HEK293T (cell line): ENCODE data around the gene MFSD11.

Experiments used
- ELF4 ChIP-seq: fragments of 450-650 bp; IDR thresholded peaks from 2 replicates; pipeline ENCODE4 v1.6.1; 2017; ENCODE audit warnings: antibody characterized with exemption
- FOXA1 ChIP-seq: fragments of 450-650 bp; IDR thresholded peaks from 2 replicates; pipeline ENCODE4 v1.6.1; 2016; ENCODE audit warnings: mild to moderate bottlenecking
- FOXK2 ChIP-seq: fragments of 450-650 bp; IDR thresholded peaks from 2 replicates; pipeline ENCODE4 v1.6.1; 2016; ENCODE audit warnings: mild to moderate bottlenecking
- HDGF ChIP-seq: fragments of 450-650 bp; IDR thresholded peaks from 2 replicates; pipeline ENCODE4 v1.6.1; 2017; ENCODE audit warnings: antibody characterized with exemption, borderline replicate concordance
- L3MBTL2 ChIP-seq: fragments of 450-650 bp; conservative IDR thresholded peaks from 2 replicates; pipeline ENCODE4 v1.6.1; 2016; ENCODE audit warnings: mild to moderate bottlenecking
- LEF1 ChIP-seq: fragments of 450-650 bp; IDR thresholded peaks from 2 replicates; pipeline ENCODE4 v1.6.1; 2017; ENCODE audit warnings: mild to moderate bottlenecking, borderline replicate concordance
- NFRKB ChIP-seq: fragments of 450-650 bp; IDR thresholded peaks from 2 replicates; pipeline ENCODE4 v1.6.1; 2016; ENCODE audit warnings: mild to moderate bottlenecking, moderate library complexity
- SP1 ChIP-seq: fragments of 450-650 bp; IDR thresholded peaks from 2 replicates; pipeline ENCODE4 v1.6.1; 2017
- TARDBP ChIP-seq: fragments of 450-650 bp; IDR thresholded peaks from 2 replicates; pipeline ENCODE4 v1.6.1; 2016
- ZNF384 ChIP-seq: fragments of 450-650 bp; IDR thresholded peaks from 2 replicates; pipeline ENCODE4 v1.6.1; 2016

- TF ChIP-seq SP1 = no peak
- TF ChIP-seq FOXA1 = no peak
- no peak for TF ChIP-seq LEF1
- TF ChIP-seq HDGF = no peak
- no peak for TF ChIP-seq ZNF384
- TF ChIP-seq TARDBP = no peak
- TF ChIP-seq L3MBTL2 = no peak
- no peak for TF ChIP-seq NFRKB
- TF ChIP-seq FOXK2 = no peak
- no peak for TF ChIP-seq ELF4
Measured at GRCh38 chr17:76707985-76708807, 29.7 kb upstream of the MFSD11 start.
